ENCODE data around the gene ZKSCAN7.

DNA sequence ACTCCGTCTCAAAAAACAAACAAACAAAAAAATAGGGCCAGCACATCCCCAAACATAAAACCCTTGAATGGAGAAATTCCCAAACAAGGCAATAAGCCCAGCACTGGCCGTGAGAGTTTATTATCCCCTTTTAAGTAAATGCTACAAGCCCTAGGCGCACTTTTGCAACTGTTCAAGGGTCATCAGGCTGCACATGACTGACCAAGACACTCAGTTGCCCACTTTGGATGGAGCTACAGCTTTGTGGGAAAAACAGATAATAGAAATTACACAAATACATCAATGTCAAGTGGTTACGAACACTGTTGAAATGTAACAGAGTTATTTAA lies 43.8 kb upstream of the ZKSCAN7 start:
- TF ChIP-seq, protein P1, sequence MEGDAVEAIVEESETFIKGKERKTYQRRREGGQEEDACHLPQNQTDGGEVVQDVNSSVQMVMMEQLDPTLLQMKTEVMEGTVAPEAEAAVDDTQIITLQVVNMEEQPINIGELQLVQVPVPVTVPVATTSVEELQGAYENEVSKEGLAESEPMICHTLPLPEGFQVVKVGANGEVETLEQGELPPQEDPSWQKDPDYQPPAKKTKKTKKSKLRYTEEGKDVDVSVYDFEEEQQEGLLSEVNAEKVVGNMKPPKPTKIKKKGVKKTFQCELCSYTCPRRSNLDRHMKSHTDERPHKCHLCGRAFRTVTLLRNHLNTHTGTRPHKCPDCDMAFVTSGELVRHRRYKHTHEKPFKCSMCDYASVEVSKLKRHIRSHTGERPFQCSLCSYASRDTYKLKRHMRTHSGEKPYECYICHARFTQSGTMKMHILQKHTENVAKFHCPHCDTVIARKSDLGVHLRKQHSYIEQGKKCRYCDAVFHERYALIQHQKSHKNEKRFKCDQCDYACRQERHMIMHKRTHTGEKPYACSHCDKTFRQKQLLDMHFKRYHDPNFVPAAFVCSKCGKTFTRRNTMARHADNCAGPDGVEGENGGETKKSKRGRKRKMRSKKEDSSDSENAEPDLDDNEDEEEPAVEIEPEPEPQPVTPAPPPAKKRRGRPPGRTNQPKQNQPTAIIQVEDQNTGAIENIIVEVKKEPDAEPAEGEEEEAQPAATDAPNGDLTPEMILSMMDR (IDR thresholded peaks at IDR 0.05) = no peak
- no peak for TF ChIP-seq POLR2A (IDR thresholded peaks at IDR 0.05)
